B cell (primary cell): Measurements from ENCODE around the gene SPATA6L.

Source experiments
- CTCF ChIP-seq: fragments of 200-600 bp; IDR thresholded peaks from one replicate; pipeline ENCODE4 v1.8.0; 2022; ENCODE audit warnings: antibody characterized with exemption, mild to moderate bottlenecking
- EZH2 ChIP-seq: IDR thresholded peaks from 2 replicates; pipeline ENCODE4 v1.6.1; 2012; ENCODE audit warnings: borderline replicate concordance, low read depth, mild to moderate bottlenecking, moderate library complexity, low read length; ENCODE audit not compliant: insufficient read depth, poor library complexity, severe bottlenecking

DNA sequence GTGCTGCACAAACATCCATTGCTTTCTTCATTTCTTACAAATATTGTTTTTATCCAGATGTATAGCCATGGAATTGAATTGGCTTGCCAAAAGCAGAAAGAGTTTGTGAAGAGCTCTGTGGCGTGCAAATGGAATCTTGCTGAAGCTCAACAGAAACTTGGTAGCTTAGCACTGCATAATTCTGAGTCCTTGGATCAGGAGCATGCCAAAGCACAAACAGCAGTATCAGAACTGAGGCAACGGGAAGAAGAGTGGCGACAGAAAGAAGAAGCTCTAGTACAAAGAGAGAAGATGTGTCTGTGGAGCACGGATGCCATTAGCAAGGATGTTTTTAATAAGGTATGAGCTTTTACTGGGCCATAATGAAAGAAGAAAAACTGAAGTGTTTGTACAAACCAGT lies 18.5 kb upstream of the SPATA6L start:
- TF ChIP-seq CTCF (no peak), EZH2 (no peak)
